Inferior parietal cortex (tissue), 1 donor: ENCODE results near the gene GCNT1.

Source experiments
- DNase-seq: peaks from one replicate; pipeline ENCODE4 v3.0.0-alpha.2; 2016; ENCODE audit errors: extremely low spot score

GCNT1 gene

GRCh38 chr9:76534026-76534425 is 75.0 kb downstream of the GCNT1 start:
- DNase-seq = no peak

- no peak for DNase-seq
Observed at GRCh38 chr9:76537150-76537646, 78.2 kb downstream of the GCNT1 start.

GRCh38 chr9:76539180-76539579 is 80.2 kb downstream of the GCNT1 start:
- no peak for DNase-seq

- no peak for DNase-seq
Observed at GRCh38 chr9:76542360-76542759, 83.4 kb downstream of the GCNT1 start.

GRCh38 chr9:76545191-76545590 is 86.2 kb downstream of the GCNT1 start:
- DNase-seq = no peak

- no peak for DNase-seq
Observed at GRCh38 chr9:76552181-76552580, 93.2 kb downstream of the GCNT1 start.

GRCh38 chr9:76552751-76553455 is 93.9 kb downstream of the GCNT1 start:
- no peak for DNase-seq

- DNase-seq = no peak
Observed at GRCh38 chr9:76553680-76554079, 94.7 kb downstream of the GCNT1 start.
